ENCODE data around the gene PLA2G7. TPM values are rescaled to one million over a fixed set of nuclear protein-coding genes. Genes with fewer than 3 reads are reported as not detected.

The PLA2G7 gene
- 1.7 and 1.8 TPM in 2 replicates for total RNA-seq (2021)
- long read RNA-seq, partial matches to known transcripts = 0 of 9 reads
- long read RNA-seq, other reads (novel, unspliced or antisense) = 5 of 9 reads

- TF ChIP-seq CTCF (conservative IDR thresholded peaks at IDR 0.05) = no peak
- no peaks in the 10 kb centered on the region for H3K9me3 ChIP-seq (ENCODE audit: control insufficient read depth, low read depth, low read length)
- no peaks in the 10 kb centered on the region for H3K79me2 ChIP-seq (ENCODE audit: insufficient read depth, low read length)
- no peak within 1 kb of the TSS for H2BK20ac ChIP-seq (ENCODE audit: low read depth, low read length, poor library complexity, severe bottlenecking)
- no peak within 1 kb of the TSS for H2BK5ac ChIP-seq (ENCODE audit: insufficient read length, low read length)
- no peak within 1 kb of the TSS for H3K4ac ChIP-seq (ENCODE audit: low read depth, low read length)
- no CpG with 5 or more reads among the region's 73 CpGs for WGBS (ENCODE audit: extremely low coverage, insufficient read length, low lambda C conversion rate)
- H3K14ac ChIP-seq (ENCODE audit: insufficient read depth, low read length) = peak within 1 kb of the TSS; percentile 79
- no peaks in the 10 kb centered on the region for H3K79me1 ChIP-seq (ENCODE audit: insufficient read depth, low read depth, low read length, poor library complexity, severe bottlenecking)
- H3K23ac ChIP-seq (ENCODE audit: insufficient read length, low read depth, low read length) = no peak within 1 kb of the TSS
- no peaks in the 10 kb centered on the region for H3K4me1 ChIP-seq (ENCODE audit: insufficient read depth, low read length)
- H4K8ac ChIP-seq (replicated peaks; ENCODE audit: insufficient read length, low read depth, low read length) = no peak within 1 kb of the TSS
- H3K4me2 ChIP-seq (ENCODE audit: insufficient read depth, insufficient read length, low read length) = peak within 1 kb of the TSS; percentile 71
- no peak within 1 kb of the TSS for H2BK120ac ChIP-seq (ENCODE audit: low read depth, low read length, poor library complexity, severe bottlenecking)
- H4K20me1 ChIP-seq (ENCODE audit: control insufficient read depth, insufficient read depth, insufficient read length) = peaks cover 2% of the 10 kb centered on the region
- Mint-ChIP-seq H3K27ac (peak within 1 kb of the TSS in 1 of 3 experiments; percentile 69; a peak in 3 of 7 replicates), H3K4me1 (peaks cover 25 to 32% of the 10 kb centered on the region in 2 experiments), H3K9me3 (peaks cover 0 to 3% of the 10 kb centered on the region in 2 experiments; a peak in 2 of 5 replicates), H3K27me3 (ENCODE audit: low read depth) (peaks cover 39% of the 10 kb centered on the region), H3K4me3 (peak within 1 kb of the TSS; percentile 72 to 94), H3K36me3 (ENCODE audit: insufficient read depth in 1 of 3, low read depth in 3 of 3) (no peaks in the 10 kb centered on the region)
- H2BK12ac ChIP-seq (ENCODE audit: insufficient read length, low read depth, low read length) = no peak within 1 kb of the TSS
- H4K5ac ChIP-seq (ENCODE audit: insufficient read length, low read depth, low read length) = peak within 1 kb of the TSS; percentile 69
- peaks cover 6% of the 10 kb centered on the region; the same call in 1 of the 2 replicates for H3K27me3 ChIP-seq (ENCODE audit: insufficient read depth, low read length)
- peaks cover 11% of the 10 kb centered on the region for H3K23me2 ChIP-seq (ENCODE audit: insufficient read length, low read depth, low read length, poor library complexity, severe bottlenecking)
- H3K56ac ChIP-seq (ENCODE audit: insufficient read length, low read depth, low read length) = no peak within 1 kb of the TSS
- H3K18ac ChIP-seq (ENCODE audit: insufficient read length, low read depth, low read length) = peak within 1 kb of the TSS; percentile 66
- H3T11ph ChIP-seq (ENCODE audit: low read length) = no peak within 1 kb of the TSS
- DNase-seq = peak; percentile 63
- no peak within 1 kb of the TSS for H2AK5ac ChIP-seq (ENCODE audit: insufficient read length, low read length)
- H4K91ac ChIP-seq (ENCODE audit: insufficient read length, low read depth, low read length) = peak within 1 kb of the TSS; percentile 28
- peak within 1 kb of the TSS; percentile 66 for H3K9ac ChIP-seq (ENCODE audit: extremely low read depth, insufficient read length, low read length)
- peak within 1 kb of the TSS; percentile 82 for H2AFZ ChIP-seq (ENCODE audit: low read length)
- H2BK15ac ChIP-seq (ENCODE audit: low read depth, low read length) = no peak within 1 kb of the TSS
- H3K27ac ChIP-seq (ENCODE audit: insufficient read length, low read depth, low read length) = no peak within 1 kb of the TSS
Observed at GRCh38 chr6:46734867-46735719, at the start of gene PLA2G7. Gene PLA2G7 (minus strand): TSS chr6:46735375. CDS start chr6:46722891, 12,484 bp downstream.
